Mesodermal cell (in vitro differentiated cells): ENCODE measurements around the gene CDKL5.

Source experiments
- H3K27ac ChIP-seq: 2 replicates; pipeline ENCODE4 v1.7.0; 2013; ENCODE audit warnings: mild to moderate bottlenecking, low read depth, low read length, moderate library complexity; ENCODE audit not compliant: severe bottlenecking
- H3K36me3 ChIP-seq: 2 replicates; pipeline ENCODE4 v1.7.1; 2013; ENCODE audit warnings: mild to moderate bottlenecking, low read length, moderate library complexity; ENCODE audit not compliant: control insufficient read depth, insufficient read depth
- H3K4me1 ChIP-seq: one replicate; pipeline ENCODE4 v1.7.1; 2013; ENCODE audit warnings: mild to moderate bottlenecking, low read length; ENCODE audit not compliant: insufficient read depth, control insufficient read depth, poor library complexity, severe bottlenecking
- H3K4me3 ChIP-seq: 2 replicates; pipeline ENCODE4 v1.7.0; 2013; ENCODE audit warnings: low read length, control low read depth, mild to moderate bottlenecking; ENCODE audit not compliant: insufficient read depth, poor library complexity, severe bottlenecking; ENCODE audit errors: extremely low read depth
- H3K9me3 ChIP-seq: 2 replicates; pipeline ENCODE4 v1.7.1; 2013; ENCODE audit warnings: mild to moderate bottlenecking, low read length, moderate library complexity; ENCODE audit not compliant: control insufficient read depth
- WGBS, 2 experiments: methylation state at CpG; one replicate each; pipeline ENCODE4 v1.1.5; 2013; ENCODE audit warnings: missing lambda C conversion rate in 2 of 2; ENCODE audit not compliant: insufficient coverage in 2 of 2; 5-methylcytosine and 5-hydroxymethylcytosine counted together

CDKL5 gene

DNA sequence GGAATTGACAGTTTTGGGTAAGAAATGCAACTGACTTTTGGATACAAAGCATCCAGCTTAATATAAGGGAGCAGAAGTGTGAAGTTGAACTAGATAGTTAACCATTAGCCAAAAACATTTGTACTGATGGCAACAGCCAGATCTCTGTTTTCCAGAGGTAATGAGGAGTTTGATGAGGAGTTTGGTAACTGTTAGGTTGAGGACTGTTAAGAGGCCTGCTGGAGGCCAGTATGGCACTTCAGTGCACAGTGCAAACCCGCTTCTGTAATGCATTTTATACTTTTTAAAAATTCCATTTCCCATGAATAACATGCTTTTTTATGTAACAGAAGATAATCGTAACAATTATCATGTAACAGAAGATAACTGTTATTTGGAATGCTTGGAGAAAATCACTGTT is 30.0 kb downstream of the CDKL5 start:
- no peaks in the 10 kb centered on the region for H3K36me3 ChIP-seq
- H3K9me3 ChIP-seq = no peaks in the 10 kb centered on the region
- no peak overlapping the region for H3K27ac ChIP-seq
- H3K4me1 ChIP-seq = no peaks in the 10 kb centered on the region
- WGBS, 2 experiments = no CpG with 5 or more reads among the region's 2 CpGs
- H3K4me3 ChIP-seq = no peak overlapping the region

DNA sequence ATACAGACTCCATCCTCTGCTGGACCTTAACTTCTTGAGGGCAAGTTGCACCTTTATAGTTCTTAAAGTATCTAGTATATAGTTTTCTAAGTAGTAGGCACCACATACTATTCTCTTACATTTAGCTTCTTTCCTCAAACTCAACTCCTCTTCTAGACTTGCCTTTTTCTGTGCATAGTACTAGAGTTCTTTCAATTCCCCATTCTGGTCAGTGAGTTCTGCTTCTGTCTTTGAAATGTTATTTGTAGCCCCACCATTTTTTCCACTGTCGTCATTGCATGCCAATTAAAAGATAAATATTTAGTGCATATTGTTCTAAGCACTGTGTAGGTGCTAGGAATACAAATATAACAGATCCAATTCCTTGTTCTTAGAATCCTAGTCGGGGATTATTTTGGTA is 31.6 kb downstream of the CDKL5 start:
- no peaks in the 10 kb centered on the region for H3K9me3 ChIP-seq

DNA sequence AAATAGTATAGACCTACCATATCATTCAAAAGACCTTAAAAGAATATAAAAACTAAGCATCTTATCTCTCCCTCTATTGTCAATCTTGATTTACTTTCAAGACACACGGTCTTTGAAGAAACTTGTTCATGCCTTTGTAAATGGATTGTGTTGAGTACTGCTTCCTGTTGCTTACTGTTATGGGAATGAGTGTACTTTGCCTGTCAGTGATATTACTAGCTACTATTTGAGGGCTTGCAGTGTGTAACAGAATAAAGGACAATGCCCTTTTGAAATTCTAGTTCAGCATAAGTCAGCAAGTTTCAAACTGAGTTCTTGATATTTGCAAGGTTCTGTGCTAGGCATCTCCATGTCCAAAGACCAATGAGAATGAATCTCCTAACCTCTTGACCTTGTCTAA is 36.0 kb downstream of the CDKL5 start:
- Histone ChIP-seq H3K27ac (no peak overlapping the region), H3K4me1 (no peaks in the 10 kb centered on the region), H3K9me3 (no peaks in the 10 kb centered on the region), H3K4me3 (no peak overlapping the region), H3K36me3 (no peaks in the 10 kb centered on the region)
- no CpG with 5 or more reads among the region's 1 CpG for WGBS, 2 experiments

More for the DNA sequence above, 31.6 kb downstream of the CDKL5 start:
- WGBS, 2 experiments = no CpG with 5 or more reads among the region's 2 CpGs
- Histone ChIP-seq H3K4me3 (no peak overlapping the region), H3K4me1 (no peaks in the 10 kb centered on the region), H3K27ac (no peak overlapping the region), H3K36me3 (no peaks in the 10 kb centered on the region)

DNA sequence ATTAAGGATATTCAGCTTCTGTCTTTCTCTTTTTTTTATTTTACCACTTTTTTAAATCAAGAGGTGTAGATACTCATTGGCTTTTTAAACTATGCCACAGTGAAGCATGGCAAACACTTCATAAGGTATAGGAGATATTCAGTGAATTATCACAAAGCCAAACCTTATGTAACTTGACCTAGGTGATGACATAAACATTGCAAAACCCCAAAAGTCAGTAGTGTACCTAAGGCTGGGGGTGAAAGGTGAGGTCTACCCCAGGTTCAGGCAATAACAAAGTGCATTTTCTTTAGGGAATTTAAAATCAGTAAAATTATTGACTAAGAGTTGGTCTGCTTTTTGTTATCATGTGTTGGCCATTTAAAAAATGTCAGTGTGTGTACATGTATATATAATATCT is 39.1 kb downstream of the CDKL5 start:
- Histone ChIP-seq H3K4me1 (no peaks in the 10 kb centered on the region), H3K27ac (no peak overlapping the region), H3K9me3 (no peaks in the 10 kb centered on the region), H3K36me3 (no peaks in the 10 kb centered on the region), H3K4me3 (no peak overlapping the region)

DNA sequence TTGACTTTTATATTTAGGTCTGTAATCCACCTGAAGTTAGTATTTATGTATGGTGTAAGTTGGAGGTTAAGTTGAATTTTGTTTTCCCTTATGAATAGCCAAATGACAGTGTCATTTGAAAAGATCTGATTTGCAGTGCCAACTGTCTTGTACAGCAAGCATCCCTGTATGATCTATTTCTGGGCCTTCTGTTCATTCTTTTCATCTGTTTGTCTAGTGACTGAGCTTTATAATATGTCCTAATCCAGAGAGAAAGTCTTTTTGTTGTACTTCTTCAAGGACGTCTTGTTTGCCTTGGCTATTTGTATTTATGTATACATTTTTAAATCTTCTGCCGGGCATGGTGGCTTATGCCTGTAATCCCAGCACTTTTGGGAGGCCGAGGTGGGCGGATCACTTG is 39.6 kb downstream of the CDKL5 start:
- Histone ChIP-seq H3K27ac (no peak overlapping the region), H3K9me3 (no peaks in the 10 kb centered on the region), H3K4me1 (no peaks in the 10 kb centered on the region), H3K4me3 (no peak overlapping the region), H3K36me3 (no peaks in the 10 kb centered on the region)
- WGBS, 2 experiments = no CpG with 5 or more reads among the region's 4 CpGs

DNA sequence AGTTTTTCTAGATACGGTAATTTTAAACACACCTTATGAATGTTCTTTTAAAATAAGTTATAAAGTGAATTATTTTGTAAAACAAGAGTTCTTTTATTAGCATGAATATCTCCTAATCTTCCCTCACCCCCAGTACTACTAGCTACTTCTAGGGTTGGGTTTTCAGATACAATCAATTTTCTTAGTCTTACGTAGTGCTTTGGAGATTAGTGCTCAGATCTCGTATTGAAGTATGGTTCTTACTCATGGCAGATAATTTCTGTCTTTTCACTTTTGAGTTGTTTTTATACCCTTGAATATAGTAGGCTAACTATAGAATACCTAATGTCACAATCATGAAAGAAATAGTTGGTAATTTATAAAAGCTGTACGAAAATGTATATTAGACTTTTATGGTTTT is 43.2 kb downstream of the CDKL5 start:
- WGBS, 2 experiments = no CpG with 5 or more reads among the region's 4 CpGs
- no peaks in the 10 kb centered on the region for H3K4me1 ChIP-seq
- no peak overlapping the region for H3K4me3 ChIP-seq
- no peak overlapping the region for H3K27ac ChIP-seq
- no peaks in the 10 kb centered on the region for H3K9me3 ChIP-seq
- H3K36me3 ChIP-seq = no peaks in the 10 kb centered on the region

DNA sequence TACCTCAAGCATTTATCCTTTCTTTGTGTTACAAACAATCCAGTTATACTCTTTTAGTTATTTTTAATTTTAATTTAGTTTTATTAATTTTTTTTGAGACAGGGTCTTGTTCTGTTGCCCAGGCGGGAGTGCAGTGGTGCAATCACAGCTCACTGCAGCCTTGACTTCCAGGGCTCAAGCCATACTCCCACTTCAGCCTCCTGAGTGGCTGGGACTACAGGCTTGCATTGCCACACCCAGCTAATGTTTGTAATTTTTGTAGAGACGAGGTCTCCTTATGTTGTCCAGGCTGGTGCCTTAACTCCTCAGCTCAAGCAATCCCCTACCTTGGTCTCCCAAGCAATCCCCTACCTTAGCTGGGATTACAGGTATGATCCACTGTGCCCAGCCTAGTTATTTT is 45.9 kb downstream of the CDKL5 start:
- H3K9me3 ChIP-seq = no peaks in the 10 kb centered on the region
- no peak overlapping the region for H3K4me3 ChIP-seq
- no peak overlapping the region for H3K27ac ChIP-seq
- H3K36me3 ChIP-seq = no peaks in the 10 kb centered on the region
- WGBS, 2 experiments = 100% methylated on average over 1 of the region's 2 CpGs; no CpG with 5 or more reads in 1 of the 2 experiments
- H3K4me1 ChIP-seq = no peaks in the 10 kb centered on the region

DNA sequence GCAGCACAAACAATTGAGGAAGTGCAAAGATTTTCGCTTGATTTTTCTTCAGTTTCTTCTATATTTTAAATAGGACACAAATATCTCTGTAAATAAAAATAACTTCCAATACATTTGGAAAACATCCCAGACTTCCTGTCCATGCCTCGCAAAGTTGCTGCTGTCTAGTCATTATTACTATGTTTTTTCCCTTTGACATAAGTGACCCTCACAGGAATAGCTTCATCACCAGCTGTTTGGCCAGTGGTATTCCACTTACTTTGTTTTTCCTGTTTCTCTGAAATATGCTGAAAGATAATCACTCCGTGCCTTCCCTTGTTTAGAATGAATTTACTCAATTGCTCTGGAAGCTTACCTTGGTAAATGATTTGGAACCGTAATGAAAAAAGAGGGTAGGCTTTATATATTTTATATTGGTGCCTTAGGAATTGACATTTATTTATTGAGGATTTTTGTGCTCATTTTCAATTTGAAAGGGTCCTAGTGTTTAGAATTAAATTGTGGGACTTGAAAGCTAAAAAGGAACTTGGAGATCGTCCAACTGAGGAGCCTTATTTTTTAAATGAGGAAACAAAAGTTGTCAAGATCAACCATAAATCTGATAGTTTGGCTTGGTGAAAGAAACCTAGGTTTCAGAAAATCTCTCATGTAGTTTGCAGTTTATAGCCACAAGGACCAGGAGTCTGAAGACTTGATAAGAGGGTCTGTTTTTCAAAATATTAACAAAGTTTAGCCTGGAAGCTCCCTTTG is 65.6 kb downstream of the CDKL5 start:
- Histone ChIP-seq H3K4me3 (no peak overlapping the region), H3K4me1 (no peaks in the 10 kb centered on the region), H3K9me3 (no peaks in the 10 kb centered on the region), H3K27ac (no peak overlapping the region), H3K36me3 (no peaks in the 10 kb centered on the region)
- WGBS, 2 experiments = 92 to 100% methylated on average over 1 to 2 of the region's 5 CpGs

DNA sequence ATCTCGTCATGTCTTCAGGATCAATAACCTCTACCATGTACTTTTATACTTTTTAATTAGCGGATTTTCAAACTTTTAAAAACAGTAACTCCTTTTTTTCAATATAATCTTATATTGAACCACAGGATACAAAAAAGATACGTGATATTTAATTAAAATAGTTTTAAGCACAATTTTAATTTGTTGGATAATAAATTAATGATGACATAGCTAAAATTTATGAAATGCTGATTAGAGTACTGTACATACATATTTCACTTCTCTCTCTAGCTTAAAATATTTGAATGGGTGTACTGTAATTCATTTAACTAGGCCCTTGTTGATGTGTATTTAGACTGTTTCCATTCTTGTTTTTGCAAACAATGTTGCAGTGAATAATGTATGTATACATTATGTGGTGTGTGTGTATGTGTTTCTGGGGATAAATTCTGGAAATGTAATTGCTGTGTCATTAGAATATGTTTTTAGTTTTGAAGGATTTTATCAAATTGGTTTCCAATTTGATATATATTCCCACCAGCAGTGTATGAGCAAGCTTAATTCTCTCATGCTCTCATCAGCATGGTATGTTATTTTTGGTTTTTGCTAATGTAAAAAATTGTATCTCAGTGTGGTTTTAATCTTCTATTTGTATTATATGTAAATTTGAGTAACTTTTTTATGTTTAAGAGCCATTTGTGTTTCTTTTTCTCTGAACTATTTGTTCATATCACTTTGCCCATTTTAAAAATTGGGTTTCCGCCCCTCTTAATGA is 66.4 kb downstream of the CDKL5 start:
- Histone ChIP-seq H3K36me3 (no peaks in the 10 kb centered on the region), H3K4me3 (no peak overlapping the region), H3K4me1 (no peaks in the 10 kb centered on the region), H3K9me3 (no peaks in the 10 kb centered on the region), H3K27ac (no peak overlapping the region)
- WGBS, 2 experiments = no CpG with 5 or more reads among the region's 4 CpGs

DNA sequence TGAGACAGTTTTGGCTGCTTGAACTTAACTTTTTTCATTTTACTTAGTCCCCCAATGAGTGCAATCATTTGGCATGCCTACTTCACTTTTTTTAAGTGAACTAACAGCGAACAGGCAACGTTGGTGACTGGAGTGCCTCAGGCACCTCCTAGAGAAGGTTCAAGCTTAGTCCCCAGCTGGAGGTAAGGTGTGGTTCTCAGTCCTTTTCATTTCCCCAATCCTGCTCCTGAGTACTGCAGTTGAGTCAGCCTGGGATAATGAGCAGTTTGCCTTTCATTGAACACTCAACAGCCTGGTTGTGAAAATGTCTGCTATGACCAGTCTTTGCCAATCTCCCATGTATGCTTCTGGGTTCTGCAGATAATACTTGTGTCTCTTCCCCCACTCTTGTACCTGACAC is 109.5 kb downstream of the CDKL5 start:
- WGBS, 2 experiments = 100% methylated on average over 2 of the region's 2 CpGs; no CpG with 5 or more reads in 1 of the 2 experiments
- Histone ChIP-seq H3K4me1 (no peaks in the 10 kb centered on the region), H3K4me3 (no peak overlapping the region), H3K36me3 (no peaks in the 10 kb centered on the region), H3K9me3 (no peaks in the 10 kb centered on the region), H3K27ac (no peak overlapping the region)

DNA sequence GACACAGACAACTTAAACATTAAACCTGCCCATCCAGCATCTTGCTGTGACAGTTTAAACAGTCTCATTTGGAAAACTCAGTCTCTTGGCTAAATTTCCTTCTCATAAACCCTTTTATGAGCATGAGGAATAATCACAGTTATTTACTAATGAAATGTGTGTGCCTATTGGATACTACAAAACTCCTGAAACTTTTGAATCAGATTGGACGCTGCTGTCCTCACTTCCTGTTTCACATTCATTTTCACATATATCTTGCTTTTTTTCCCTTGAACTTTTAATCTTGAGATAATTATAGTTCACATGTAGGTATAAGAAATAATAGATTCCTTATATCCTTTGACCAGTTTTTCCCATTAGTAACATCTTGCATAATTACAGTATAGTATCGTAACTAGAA is 111.7 kb downstream of the CDKL5 start:
- Histone ChIP-seq H3K9me3 (no peaks in the 10 kb centered on the region), H3K4me1 (no peaks in the 10 kb centered on the region), H3K36me3 (no peaks in the 10 kb centered on the region), H3K4me3 (no peak overlapping the region), H3K27ac (no peak overlapping the region)
- WGBS, 2 experiments = no CpG with 5 or more reads among the region's 2 CpGs
